Activated T-cell treated with anti-CD3 and anti-CD28 coated beads, Interleukin-2, amount 50 U/mL, for 4 hours (primary cell): ENCODE results near the gene CAMTA1. TPM values are rescaled to one million over a fixed set of nuclear protein-coding genes. Genes with fewer than 3 reads are reported as not detected.

ENCODE experiments used
- ATAC-seq, 2 donors: fragments of 200-7000 bp; cut with Tn5 transposase; one replicate each; pipeline ENCODE4 v1.10.0; 2021
- DNase-seq: peaks from one replicate; pipeline ENCODE4 v3.0.0-alpha.2; 2020
- H3K27me3 Mint-ChIP-seq: one replicate; pipeline ENCODE4 v1.8.0; 2021; ENCODE audit warnings: low read depth, mixed read lengths
- H3K36me3 Mint-ChIP-seq: one replicate; pipeline ENCODE4 v1.8.0; 2022; ENCODE audit warnings: mixed read lengths; ENCODE audit not compliant: insufficient read depth
- H3K4me1 Mint-ChIP-seq: one replicate; pipeline ENCODE4 v1.8.0; 2021; ENCODE audit warnings: low read depth, mixed read lengths
- H3K4me3 Mint-ChIP-seq: one replicate; pipeline ENCODE4 v1.8.0; 2021; ENCODE audit warnings: mild to moderate bottlenecking, moderate library complexity, mixed read lengths
- H3K9me3 Mint-ChIP-seq: one replicate; pipeline ENCODE4 v1.8.0; 2021; ENCODE audit warnings: mixed read lengths
- total RNA-seq, 3 donors: library from RNA; stranded (reverse); gene quantifications; one replicate each; pipeline ENCODE4 v1.2.1, GENCODE V29; 2021

The CAMTA1 gene
- total RNA-seq, 3 donors from 2014 or later: 47.5 to 50.3 (median 47.7) TPM

DNA sequence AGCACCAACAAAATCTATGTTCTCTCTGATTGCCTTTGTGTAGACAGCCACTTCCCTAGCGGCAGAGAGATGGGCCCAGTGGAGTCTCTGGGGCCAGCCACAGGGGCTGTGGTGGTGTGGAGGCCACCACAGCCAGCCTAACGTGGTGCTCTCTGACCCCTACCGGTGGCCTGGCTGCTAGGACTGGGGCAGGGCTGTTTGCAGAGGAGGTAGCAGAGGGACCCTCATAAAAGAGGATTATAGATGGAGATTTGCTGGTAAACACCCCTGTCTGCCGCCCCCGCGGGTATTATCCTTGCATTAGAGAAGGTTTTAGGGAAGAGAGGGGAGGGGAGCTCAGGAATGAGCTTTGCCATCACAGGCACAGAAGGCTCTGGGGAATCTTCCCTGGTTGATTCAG, 675.6 kb downstream of the CAMTA1 start:
- Mint-ChIP-seq H3K36me3 (no peaks in the 10 kb centered on the region), H3K9me3 (no peaks in the 10 kb centered on the region), H3K4me1 (no peaks in the 10 kb centered on the region), H3K4me3 (no peak overlapping the region), H3K27me3 (no peaks in the 10 kb centered on the region)
- DNase-seq: no peak
- ATAC-seq: no peak

DNA sequence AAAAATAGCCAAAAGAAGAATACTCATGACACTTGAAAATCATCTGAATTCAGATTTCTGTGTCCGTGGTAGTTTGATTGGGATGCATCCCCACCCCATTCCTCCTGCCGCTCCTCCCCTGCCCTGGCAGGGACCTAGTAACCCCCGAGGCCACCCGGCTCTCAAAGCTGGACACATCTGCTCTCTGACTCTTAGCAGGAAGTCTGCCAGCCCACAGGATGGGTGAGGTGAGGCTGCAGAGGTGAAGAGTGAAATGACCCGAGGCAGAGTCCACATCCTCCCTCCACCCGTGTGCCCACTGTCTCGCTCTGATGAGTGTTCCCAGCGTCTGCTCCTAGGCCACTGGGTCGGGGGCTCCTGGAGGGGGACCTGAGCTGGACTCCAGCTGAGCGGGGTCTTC, 677.4 kb downstream of the CAMTA1 start:
- Mint-ChIP-seq H3K36me3 (no peaks in the 10 kb centered on the region), H3K9me3 (no peaks in the 10 kb centered on the region), H3K4me3 (no peak overlapping the region), H3K4me1 (no peaks in the 10 kb centered on the region), H3K27me3 (no peaks in the 10 kb centered on the region)
- DNase-seq (no peak), ATAC-seq (no peak)

DNA sequence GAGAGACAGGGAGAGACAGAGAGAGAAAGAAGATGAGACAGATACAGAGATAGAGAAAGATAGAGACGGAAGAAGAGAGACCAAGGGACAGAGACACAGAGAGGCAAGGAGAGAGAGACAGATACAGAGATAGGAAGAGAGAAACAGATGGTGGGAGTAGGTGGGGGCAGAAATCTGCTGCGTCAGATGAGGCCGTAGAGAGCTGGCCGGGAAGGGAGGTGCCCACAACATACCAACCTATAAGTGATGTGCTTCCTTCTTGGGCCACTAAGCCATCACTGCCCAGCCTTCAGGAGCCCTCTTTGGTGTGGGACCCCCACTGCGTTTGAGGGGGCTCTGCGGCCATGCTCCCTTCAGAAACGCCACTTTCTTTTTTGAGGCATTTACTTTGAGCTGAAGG, 678.3 kb downstream of the CAMTA1 start:
- no peaks in the 10 kb centered on the region for H3K36me3 Mint-ChIP-seq
- ATAC-seq: no peak
- H3K9me3 Mint-ChIP-seq: no peaks in the 10 kb centered on the region
- H3K27me3 Mint-ChIP-seq: no peaks in the 10 kb centered on the region
- no peak overlapping the region for H3K4me3 Mint-ChIP-seq
- DNase-seq: no peak
- H3K4me1 Mint-ChIP-seq: no peaks in the 10 kb centered on the region

DNA sequence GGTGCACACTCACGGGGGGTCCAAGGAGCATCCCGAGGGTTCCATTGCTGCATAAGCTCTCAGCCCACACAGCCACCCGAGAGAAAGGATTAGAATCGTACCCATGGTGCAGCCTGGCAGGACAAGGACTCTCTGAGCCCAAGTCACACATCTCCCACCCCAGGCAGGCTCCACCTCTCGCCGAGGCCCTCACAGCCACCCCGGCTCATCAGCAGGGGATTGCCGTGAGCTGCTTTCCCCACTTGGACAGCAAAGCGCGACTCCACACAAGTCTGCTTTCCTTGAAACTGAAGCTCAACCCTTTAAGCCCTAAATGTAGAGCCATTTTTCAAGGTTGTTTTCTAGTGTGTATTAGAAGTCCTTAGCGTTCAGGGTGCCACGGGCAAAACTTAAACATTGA, 679.5 kb downstream of the CAMTA1 start:
- DNase-seq (no peak), ATAC-seq (no peak)
- Mint-ChIP-seq H3K36me3 (no peaks in the 10 kb centered on the region), H3K4me1 (no peaks in the 10 kb centered on the region), H3K9me3 (no peaks in the 10 kb centered on the region), H3K27me3 (no peaks in the 10 kb centered on the region), H3K4me3 (no peak overlapping the region)

DNA sequence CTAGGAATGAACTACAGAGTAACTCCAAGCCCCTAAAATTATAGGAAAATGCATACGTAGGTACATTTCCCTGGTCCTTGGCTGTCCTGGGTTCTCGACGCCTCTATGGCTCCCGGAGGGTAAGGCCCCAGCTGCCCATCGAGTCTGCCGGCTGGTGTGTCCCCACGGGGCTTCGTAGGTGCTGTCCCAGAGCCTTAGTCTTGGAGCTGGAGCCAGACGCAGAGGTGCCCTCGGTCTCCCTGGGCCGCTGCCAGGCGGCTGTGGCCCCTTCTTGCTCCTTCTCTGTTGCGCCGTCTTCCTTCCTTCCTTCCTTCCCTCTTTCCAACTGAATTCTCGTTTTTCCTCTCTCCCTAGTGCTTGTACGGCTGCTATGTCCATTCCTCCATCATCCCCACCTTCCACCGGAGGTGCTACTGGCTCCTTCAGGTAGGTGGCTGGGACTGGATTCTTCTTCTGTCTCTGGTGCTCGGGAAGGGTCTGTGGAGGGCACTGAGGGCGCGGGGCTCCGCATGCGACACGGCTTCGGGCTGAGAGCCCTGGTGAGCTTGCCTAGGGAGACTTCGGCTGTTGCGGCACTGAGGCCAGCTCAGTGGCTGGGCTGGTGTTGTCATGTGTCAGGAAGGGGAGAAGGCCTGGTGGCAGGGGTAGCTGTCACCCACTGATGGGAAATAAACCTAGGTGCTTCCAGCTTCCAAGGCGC, 682.4 kb downstream of the CAMTA1 start:
- Mint-ChIP-seq H3K9me3 (no peaks in the 10 kb centered on the region), H3K36me3 (no peaks in the 10 kb centered on the region), H3K4me3 (no peak overlapping the region), H3K4me1 (no peaks in the 10 kb centered on the region), H3K27me3 (no peaks in the 10 kb centered on the region)
- ATAC-seq (no peak), DNase-seq (no peak)

DNA sequence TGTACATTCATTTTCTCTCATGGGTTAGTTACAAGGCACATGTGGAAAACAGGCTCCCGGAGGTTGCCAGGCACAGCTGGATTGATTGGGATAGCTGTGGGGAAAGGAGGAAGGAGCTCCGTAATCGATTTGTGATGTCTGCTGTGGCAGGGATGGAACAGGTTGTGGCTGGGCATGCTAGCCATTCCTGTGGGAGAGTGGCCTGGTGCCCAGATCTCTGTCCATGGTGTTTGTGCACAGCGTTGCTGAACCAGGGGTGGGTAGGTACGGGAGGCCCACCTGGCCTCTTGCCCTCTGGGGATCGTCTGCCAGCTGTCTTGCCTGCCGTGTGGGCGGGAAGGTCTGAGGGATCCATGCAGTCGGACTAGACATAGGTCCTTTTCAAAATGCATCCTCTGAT, 683.0 kb downstream of the CAMTA1 start:
- ATAC-seq (no peak), DNase-seq (no peak)
- no peaks in the 10 kb centered on the region for H3K27me3 Mint-ChIP-seq
- H3K4me3 Mint-ChIP-seq: no peak overlapping the region
- H3K4me1 Mint-ChIP-seq: no peaks in the 10 kb centered on the region
- no peaks in the 10 kb centered on the region for H3K36me3 Mint-ChIP-seq
- no peaks in the 10 kb centered on the region for H3K9me3 Mint-ChIP-seq

DNA sequence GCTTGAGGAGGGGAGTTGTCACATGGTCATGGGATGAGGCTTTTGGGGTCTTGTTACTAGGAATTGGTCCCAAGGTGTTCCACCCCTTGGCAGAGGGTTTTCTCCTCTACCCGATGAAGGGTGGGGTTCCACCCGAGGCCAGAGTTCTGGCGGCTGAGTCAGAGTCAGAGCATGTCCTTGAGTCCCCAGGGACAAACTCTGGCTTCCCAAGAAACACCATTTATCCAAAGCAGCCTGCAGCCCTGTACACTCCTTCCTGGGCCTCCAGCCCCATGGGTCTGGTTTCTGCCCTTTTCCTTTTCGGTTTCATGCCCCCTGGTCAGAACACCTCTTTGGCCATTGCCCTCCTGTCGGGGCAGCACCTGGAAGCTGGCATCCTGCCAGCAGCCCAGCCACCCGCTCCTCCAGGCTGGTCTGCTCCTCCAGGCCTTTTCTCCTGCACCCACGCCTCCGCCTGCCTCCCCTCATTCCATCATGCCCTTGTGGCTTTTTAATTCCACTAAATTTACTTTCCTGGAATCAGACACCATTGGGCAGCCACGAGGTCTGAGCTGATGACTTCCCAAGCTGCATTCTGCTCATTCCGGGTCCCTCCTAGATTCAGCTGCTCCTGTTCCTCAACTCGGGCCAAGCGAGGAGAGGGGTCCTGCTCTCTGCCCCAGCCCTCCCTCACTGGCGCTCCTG, 684.1 kb downstream of the CAMTA1 start:
- Mint-ChIP-seq H3K9me3 (no peaks in the 10 kb centered on the region), H3K27me3 (no peaks in the 10 kb centered on the region), H3K4me1 (no peaks in the 10 kb centered on the region), H3K4me3 (no peak overlapping the region), H3K36me3 (no peaks in the 10 kb centered on the region)
- DNase-seq (no peak), ATAC-seq (no peak)

DNA sequence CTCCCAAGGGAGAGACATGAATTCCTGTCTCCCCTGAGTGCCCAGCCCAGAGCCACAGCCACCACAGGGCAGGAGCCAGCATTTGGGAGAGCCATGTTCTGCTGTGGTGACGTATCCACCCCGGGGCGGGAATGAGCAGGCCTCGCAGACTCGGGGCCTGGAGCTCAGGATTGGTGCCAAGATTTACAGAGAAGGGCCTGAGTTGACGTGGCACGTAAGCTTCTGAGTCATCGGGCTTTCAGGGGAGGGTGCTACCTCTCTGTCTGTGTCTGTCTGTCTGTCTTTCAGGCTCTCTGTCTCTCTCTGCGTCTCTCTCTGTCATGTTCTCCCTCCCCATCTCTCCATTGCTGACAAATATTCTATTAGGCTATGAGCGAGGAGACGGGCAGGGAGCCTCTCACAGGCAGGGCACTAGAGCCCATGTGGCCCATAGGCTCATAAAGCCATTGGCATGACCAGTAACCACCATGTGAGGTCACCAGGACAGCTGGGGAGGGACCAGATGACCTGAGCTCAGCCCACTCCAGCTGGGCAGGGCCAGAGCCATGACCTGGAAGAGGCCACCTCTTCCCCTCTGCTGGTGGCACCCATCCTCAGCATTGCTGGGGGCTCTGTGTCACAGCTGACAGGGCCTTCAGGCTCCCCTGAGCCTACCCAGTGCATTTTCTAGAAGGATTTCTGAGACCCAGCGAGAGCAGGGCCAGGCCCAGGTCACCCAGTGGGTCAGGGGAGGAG, 685.8 kb downstream of the CAMTA1 start:
- H3K27me3 Mint-ChIP-seq: no peaks in the 10 kb centered on the region
- no peak overlapping the region for H3K4me3 Mint-ChIP-seq
- H3K36me3 Mint-ChIP-seq: no peaks in the 10 kb centered on the region
- no peaks in the 10 kb centered on the region for H3K9me3 Mint-ChIP-seq
- DNase-seq (no peak), ATAC-seq (no peak)
- H3K4me1 Mint-ChIP-seq: no peaks in the 10 kb centered on the region

DNA sequence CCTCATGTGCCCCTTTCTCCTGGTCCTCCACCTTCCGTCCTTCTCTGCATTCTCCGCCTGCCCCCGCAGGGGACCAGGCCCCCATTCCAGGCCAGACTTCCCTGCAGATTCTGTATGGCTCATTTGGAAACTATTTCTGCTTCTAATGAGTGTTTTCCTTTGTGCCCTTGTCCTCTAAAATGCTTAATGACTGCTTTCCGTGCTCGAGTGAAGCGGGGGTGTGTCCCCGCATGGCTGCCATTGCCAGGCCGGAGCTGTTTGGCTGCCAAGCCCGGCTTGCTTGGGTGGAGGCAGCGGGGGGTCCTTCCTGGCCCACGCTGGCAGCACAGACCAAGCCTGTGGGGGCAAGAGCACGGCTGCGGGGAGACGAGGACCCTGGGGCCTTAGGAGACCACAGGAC, 686.6 kb downstream of the CAMTA1 start:
- Mint-ChIP-seq H3K9me3 (no peaks in the 10 kb centered on the region), H3K4me3 (no peak overlapping the region), H3K36me3 (no peaks in the 10 kb centered on the region), H3K4me1 (no peaks in the 10 kb centered on the region), H3K27me3 (no peaks in the 10 kb centered on the region)
- ATAC-seq (no peak), DNase-seq (no peak)

DNA sequence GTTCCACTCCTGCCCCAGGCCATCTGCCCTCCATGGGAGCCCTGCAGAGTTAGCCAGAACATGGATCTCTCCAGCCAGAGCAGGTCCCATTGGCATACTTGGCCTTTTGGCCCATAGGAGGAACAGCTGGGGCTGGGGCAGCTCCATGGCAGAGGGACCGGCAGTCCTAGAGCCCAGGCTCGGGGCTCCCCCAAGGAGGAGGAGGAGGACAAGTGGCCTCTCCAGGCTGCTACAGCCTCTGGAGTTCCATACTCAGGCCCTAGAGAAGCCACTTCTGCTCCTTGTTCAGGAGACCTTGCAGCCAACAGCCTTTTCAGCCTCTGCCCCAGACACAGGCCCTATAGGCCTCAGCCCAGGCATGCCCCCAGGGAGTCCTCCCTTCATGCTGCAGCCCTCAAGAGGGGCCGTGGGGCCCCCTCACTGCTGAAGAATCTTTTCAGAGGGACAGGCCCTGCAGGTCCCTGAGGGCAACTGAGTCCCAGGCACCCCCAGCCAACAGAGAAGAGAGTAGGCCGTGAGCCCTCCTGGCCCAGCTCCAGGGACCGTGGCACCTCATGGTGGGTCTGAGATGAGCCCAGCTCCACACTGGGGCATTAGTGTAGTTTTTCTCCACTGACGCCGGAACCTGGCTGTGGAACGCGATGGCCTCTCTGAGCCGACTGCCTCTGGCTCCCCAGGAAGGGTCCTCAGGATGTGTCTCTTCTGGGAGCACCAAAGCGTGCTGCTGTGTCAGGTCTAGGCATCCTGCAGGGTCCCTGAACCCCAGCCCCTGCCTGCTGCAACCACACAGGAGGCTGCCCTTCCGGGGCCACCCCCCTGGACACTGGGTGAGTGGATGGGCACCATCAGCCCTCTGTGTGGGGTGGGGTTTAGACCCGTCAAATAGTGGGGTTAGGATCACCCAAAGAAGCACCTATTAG, 688.2 kb downstream of the CAMTA1 start:
- Mint-ChIP-seq H3K4me1 (no peaks in the 10 kb centered on the region), H3K27me3 (no peaks in the 10 kb centered on the region), H3K4me3 (no peak overlapping the region), H3K36me3 (no peaks in the 10 kb centered on the region), H3K9me3 (no peaks in the 10 kb centered on the region)
- no peak for ATAC-seq
- no peak for DNase-seq

DNA sequence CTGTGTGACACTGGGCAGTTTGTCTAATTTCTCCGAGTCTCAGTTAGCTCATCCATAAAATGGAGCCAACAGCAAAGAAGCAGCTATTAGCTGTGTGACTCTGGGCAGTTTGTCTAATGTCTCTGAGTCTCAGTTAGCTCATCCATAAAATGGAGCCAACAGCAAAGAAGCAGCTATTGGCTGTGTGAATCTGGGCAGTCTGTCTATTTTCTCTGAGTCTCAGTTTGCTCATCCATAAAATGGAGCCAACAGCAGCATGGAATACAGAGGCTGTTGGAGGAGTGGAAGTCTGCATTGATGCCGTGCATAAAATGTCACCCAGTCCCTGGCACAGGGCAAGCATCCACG, 688.9 kb downstream of the CAMTA1 start:
- ATAC-seq (no peak), DNase-seq (no peak)
- Mint-ChIP-seq H3K9me3 (no peaks in the 10 kb centered on the region), H3K4me3 (no peak overlapping the region), H3K27me3 (no peaks in the 10 kb centered on the region), H3K4me1 (no peaks in the 10 kb centered on the region), H3K36me3 (no peaks in the 10 kb centered on the region)

DNA sequence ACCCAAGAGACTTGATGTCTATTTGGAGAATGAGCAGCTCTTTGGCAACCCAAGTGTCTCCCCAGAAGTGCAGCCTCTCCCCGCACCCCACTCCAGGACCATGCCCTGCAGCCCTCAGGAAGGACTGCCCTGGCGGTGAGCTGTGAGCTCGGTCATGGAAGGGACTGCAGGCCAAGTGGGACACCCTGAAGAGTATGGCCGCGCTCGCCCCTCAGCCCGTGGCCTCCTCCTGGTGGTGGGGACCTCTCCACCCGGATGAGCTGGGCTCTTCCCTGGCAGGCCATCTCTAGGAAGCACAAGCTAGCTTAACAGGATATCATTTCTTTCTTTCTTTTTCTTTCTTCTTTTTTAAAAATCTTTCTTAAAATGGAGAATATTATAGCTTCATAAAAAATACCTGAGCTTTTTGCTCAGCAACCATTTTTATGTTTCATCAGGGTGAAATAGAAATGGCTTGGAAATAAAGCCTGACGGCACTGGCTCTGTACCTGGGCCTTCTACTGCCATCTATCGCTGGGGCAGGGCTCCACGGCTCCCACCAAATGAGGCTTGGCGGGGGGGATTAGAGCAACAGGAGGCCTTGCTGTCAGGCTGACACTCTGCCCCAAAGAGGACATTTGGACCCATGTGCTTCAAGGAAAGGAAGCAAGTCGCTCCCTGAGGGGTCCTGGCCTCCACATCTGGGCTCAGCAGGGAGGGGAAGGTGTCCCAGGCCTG, 689.7 kb downstream of the CAMTA1 start:
- ATAC-seq (no peak), DNase-seq (no peak)
- Mint-ChIP-seq H3K4me3 (no peak overlapping the region), H3K9me3 (no peaks in the 10 kb centered on the region), H3K27me3 (no peaks in the 10 kb centered on the region), H3K4me1 (no peaks in the 10 kb centered on the region), H3K36me3 (no peaks in the 10 kb centered on the region)

DNA sequence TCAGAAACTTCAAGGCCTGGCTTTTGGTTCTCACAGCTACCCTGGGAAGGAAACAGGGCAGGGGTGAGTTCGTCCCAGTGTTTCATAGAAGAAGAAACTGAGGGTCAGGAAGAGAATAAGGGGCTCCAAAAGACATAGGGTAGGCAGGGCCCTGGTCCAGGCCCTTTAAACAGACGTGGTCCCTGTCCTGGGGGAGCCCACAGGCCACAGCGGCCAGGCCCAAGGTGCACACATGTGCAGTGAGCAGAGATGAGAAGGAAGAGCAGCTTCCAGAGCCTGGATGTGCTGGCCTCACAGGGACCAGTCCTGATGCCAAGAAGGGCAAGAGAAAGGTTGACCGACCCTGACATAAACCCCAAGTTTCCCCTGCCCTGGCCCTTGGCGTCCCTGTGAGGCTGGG, 690.4 kb downstream of the CAMTA1 start:
- Mint-ChIP-seq H3K27me3 (no peaks in the 10 kb centered on the region), H3K4me3 (no peak overlapping the region), H3K4me1 (no peaks in the 10 kb centered on the region), H3K9me3 (no peaks in the 10 kb centered on the region), H3K36me3 (no peaks in the 10 kb centered on the region)
- ATAC-seq (no peak), DNase-seq (no peak)

DNA sequence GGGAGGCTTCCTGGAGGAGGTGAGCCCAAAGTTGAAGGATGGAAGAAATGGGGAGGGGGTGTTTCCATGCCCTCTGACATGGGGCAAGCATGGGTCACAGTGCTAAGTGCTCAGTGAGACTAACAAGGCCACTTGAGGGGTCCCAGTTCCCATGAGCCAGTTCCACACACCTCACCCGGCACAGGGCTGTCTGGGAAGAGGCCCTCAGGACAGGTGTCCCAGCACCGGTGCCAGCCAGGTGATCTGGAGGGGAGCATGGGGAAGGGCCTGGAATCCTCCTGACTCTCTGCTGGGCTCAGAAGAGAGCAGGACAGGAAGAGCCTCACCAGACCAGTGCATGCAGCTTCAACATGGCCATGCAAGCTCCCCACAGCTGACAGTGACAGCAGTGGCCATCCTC, 691.1 kb downstream of the CAMTA1 start:
- DNase-seq (no peak), ATAC-seq (no peak)
- H3K36me3 Mint-ChIP-seq: no peaks in the 10 kb centered on the region
- H3K9me3 Mint-ChIP-seq: no peaks in the 10 kb centered on the region
- no peak overlapping the region for H3K4me3 Mint-ChIP-seq
- H3K4me1 Mint-ChIP-seq: no peaks in the 10 kb centered on the region
- no peaks in the 10 kb centered on the region for H3K27me3 Mint-ChIP-seq
